GM18517 (cell line): ENCODE results near the gene ZNF280B.
A peak's percentile ranks its signal among the peaks of the same experiment; 100 is the strongest.

Source experiments
- ATAC-seq: cut with Tn5 transposase; IDR thresholded peaks from one replicate; pipeline ENCODE4 v1.9.1; 2021; ENCODE audit warnings: mild to moderate bottlenecking, moderate library complexity; ENCODE audit not compliant: unreplicated experiment

Gene ZNF280B, protein sequence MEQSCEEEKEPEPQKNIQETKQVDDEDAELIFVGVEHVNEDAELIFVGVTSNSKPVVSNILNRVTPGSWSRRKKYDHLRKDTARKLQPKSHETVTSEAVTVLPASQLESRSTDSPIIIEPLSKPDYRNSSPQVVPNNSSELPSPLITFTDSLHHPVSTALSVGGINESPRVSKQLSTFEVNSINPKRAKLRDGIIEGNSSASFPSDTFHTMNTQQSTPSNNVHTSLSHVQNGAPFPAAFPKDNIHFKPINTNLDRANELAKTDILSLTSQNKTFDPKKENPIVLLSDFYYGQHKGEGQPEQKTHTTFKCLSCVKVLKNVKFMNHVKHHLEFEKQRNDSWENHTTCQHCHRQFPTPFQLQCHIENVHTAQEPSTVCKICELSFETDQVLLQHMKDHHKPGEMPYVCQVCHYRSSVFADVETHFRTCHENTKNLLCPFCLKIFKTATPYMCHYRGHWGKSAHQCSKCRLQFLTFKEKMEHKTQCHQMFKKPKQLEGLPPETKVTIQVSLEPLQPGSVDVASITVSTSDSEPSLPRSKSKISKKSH

DNA sequence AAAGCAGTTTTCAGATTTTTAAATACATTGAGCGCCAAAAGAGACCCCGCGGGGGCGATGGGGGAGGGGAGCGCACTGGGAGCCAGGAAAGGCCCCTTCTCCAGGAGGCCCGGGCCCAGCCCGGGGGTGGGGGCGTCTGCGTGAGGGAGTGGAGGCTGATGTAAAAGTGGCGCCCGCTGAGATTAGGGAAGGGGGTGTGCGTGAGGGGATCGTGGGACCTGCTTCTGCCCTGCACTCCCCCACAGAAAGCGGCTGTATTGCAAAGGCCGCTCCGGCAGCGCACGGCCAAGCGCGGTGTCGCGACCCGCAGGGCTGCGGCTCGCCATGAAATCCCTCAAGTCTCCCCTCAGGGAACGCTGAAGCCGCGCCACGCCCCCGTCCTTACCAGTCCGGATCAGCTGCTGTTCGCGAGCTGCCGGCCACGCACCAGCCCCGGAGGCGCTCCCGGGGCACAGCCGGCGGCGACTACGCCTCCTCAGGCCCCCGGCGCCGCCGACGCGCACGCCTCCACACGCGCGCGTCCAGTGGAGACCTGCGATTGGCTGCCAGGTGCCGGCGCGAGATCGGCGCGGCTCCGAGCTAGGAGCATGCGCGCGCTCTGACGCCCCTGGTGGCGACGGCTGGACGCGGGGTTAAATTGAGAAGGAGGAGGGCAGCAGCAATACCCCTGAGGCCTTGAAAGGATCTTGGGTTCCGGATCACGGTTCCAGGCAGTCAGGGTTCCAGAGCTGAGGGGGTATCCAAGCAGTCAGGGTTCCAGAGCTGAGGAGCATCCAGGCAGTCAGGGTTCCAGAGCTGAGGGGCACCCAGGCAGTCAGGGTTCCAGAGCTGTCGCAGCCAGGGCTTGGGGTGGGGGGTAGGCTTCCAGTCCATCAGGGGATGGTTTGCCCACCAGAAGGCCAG, at the start of gene ZNF280B:
Gene ZNF280B, minus strand, starts transcription at position 469 of the 903 bp plus-strand sequence. CDS start 19,344 bp downstream, outside the sequence.
- peak; percentile 55 for ATAC-seq

DNA sequence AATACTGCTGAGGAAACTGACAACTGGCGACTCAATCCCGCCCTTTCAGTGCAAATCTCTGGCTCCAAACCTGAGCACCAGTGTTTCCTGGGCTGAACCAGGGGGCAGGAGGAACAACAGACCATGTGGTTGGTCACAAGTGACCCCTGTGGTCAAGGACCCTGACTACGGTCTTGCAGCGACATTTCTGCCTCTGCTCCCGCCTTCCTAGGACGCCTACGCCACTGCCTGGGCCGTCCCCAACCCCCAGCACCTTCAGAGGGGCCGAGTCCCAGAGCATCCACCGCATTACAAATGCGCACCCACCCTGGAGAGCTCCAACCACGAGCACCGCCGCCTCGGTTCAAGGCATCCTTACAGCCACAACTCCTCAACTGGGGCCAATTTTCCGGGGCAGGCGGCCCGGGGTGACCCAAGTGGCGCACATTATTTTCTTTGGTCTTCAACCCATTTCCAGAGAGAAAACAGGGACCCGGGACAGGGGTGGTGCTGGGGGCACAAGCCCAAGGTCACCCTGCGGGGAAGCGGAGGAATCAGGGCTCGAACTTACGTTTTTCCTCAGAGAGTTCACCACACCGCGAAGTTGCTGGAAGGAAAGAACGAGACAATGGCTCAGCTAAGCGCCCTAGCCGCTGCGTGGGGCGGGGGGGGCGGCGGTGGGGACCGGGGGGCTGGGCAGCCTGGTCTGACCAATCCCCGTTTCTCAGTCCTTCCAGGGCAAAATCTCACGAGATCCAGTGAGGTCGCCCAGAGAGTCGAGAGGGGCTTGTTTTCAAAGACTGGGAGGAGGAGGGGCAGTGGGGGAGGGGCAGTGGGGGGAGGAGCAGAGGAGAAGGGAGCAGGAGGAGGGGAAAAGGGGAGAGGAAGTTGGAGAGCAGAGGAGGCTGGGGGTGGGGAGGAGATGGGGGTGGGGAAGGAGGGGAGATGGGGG, 48.7 kb upstream of the ZNF280B start:
- no peak for ATAC-seq

DNA sequence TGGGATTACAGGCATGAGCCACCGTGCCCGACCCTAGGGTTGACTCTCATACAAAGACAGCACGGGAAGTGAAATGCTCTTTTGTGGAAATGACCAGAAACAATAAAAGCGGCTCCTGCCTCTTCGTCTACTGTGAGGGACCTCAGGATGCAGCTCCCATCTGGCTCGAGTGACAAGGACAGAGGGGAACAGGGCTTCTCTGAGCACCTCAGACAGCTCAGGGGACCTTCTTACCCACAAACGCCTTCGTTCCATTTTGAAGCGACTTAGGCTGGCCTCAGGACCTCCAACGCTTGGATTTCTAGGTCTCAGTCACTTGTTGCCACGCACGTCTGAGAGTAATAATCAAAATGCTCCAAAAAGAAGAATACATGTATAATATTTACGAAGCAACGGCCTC, 48.0 kb upstream of the ZNF280B start:
- no peak for ATAC-seq

DNA sequence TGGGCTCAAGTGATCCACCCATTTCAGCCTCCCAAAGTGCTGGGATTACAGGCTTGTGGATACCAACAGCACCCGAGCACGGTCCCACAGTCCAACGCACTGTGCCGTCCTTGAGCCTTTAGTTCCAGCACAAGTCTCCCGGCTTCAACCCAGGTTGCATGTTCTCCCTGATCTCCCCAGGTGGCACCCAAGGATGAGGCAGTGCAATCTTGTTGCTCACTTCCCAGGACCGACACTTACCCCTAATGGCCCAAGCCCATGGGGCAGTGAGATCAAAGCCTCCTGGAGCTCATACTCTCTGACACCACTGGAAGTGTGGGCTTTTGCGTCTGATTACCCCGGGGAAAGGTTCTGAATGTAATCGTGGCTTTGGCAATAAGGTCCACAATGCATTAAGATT, 47.1 kb upstream of the ZNF280B start:
- ATAC-seq, result no peak

DNA sequence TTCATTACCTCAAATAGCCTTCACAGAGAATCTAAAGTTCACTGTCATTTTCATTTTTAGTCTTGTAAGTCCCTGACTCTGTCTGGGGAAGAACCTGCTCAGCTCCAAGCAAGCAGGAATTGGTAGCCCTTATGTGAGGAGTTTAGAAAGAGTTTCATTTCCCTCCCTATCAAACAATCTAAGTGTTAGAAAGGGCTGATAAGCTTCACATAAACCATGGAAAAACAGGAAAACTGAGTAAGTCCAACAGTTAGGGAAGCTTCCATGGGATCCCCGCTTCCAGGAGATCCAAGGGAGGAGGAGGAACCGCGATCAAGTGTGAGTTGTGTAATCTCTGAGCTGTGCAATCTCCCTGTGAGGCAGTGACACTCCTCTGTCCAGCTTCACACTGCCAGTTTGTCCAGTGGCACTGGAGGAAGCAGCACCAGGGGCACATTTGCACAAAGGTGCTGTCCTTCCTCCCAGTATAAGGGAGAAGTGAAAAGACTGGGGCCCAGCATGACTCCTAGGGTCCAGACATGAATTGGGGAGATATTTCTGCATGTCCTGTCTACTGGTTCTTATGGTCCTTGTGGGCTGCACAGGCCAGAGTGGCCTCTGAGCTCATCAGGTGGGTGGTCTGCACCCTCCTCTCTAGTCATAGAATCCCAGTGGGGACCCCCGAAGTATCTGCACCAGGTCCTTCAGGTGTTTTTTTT, 46.2 kb upstream of the ZNF280B start:
- no peak for ATAC-seq

DNA sequence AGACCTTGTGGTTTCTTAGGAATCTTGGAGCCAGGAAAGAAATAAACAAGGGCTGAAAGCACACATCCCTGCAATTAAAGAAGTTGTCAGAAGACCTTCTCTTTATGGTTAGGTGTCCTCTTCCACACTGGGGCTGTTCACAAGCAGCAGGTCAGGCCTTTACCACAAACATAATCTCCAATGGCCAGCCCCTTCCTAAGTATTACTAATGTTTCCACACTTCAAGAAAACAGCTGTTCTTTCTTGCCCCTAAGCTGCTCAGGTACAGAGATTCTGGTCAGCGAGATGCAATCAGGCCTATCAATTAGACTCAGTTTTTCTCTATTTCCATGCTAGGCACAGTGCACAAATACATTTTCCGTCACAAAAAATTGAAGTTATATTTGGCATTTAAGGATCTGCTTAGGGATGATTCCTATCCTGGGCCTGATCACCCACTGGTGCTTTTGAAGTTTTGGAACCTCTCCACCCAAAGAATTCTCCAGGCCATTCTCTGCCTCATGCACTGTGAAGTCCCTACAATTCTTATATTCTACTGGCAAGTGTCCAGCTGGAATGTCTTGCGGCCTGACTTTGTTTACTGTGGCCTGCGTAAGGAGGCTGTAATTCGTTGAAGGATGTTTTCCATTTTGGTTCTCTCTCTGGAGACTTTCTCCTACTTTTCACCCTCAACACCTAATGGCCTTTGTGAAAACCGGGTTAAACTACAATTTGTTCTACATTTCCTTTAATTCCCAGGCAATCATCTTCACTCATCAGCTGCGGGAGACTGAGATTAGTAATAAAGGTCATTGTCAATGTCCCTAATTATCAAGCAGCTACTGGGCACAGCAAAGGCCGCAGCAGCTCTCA, 45.4 kb upstream of the ZNF280B start:
- ATAC-seq, result no peak

DNA sequence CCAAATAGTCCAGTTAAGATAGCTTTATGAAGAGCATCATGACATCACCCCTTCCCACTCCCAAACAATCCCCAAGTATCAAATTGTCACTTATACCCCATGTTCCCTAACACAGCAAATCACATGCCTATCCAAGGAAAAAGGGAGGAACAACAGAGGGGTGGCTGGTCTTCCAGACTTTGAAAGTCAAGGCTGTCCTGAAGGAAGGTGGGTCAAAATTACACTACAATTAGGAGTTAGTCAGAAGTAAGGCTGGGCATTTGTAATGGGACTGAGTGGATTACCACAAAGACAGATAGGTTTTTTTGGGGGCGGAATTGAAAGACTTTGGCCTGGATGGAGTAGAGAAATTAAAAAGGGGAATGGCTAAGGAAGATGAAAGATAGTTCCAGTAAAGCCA, 44.6 kb upstream of the ZNF280B start:
- no peak for ATAC-seq

DNA sequence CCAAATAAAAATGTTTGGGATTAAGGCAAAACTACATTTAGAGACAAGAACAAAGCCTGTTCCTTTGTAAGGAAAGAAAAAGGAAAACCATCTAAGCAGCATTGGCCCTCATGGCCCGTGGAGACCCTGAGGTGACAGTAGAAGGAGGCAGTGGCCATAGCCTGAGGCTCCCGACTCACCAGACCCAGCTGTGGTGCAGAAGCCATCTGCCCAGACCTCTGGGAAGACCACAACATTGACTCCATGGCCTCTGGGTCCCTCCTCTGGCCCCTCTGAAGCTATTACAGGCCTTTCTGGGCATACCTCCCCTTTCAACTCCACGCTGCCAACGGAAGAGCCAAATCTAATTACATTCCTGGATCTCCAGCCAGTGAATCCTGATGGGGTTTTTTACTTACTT, 44.1 kb upstream of the ZNF280B start:
- ATAC-seq, result no peak

DNA sequence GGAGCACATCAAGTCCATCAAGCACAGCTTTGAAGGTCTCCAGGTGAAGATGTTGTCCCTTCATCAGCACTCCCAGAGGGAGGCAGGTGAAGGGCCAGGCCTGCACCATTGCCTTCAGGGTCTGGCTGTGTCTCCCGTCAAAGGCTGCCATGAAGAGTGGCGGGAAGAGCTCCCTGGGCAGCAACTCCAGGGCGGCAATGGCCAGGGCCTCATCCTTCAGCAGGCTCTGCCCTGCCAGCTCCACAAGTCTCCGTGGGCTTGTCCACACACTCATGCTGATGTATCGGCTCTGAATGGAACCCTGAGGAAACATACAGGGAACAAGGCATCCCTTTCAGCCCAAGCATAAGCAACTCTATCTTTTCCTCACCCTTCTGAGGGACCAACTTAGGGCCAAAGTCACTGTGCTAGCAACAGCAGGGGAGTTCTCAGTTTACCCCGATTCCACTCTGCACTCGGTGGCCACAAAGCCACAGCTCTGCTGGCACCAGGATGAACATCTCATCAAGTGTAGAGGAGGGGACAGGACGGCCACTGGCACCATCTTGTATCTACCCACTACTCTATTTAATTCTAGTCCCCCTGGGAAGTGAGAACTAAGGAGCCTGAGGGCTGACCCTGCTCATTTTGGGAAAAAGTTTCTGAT, 42.4 kb upstream of the ZNF280B start:
- no peak for ATAC-seq

DNA sequence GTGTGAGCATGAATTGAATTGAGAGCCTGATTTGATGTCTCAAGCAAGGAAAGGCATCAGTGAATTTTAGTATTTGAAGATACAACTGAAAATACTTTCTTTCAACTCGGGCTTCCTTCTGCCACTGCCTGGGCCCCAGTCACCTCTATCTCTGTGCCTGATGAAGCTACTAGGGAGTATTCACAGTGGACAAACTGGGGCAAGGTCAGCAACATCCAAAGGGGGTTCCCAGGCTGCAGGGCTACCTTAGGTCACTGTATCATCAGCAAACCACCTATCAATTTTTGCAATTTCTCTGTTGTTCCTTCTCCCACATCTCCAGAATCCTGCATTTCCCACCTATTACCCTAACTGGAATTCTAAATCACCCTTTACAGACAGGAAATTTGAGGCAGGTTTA, 40.4 kb upstream of the ZNF280B start:
- no peak for ATAC-seq

DNA sequence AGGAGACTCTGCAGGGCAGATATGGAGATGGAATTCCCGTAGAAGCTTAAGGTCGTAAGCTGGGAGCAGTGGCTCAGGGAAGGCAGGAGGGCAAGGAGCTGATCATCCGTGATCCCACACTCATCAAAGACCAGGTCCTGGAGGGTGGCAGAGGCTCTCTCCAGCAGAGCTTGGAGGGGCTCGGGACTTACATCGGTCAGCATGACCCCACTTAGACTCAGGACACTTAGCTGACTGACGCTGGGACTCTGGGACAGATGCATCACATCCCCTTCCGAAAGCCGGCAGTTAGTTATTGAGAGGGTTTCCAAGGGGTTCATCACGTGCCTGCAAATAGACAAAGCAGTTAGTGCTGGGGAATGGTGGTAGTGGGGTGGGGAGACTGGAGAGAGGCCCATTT, 39.8 kb upstream of the ZNF280B start:
- no peak for ATAC-seq

DNA sequence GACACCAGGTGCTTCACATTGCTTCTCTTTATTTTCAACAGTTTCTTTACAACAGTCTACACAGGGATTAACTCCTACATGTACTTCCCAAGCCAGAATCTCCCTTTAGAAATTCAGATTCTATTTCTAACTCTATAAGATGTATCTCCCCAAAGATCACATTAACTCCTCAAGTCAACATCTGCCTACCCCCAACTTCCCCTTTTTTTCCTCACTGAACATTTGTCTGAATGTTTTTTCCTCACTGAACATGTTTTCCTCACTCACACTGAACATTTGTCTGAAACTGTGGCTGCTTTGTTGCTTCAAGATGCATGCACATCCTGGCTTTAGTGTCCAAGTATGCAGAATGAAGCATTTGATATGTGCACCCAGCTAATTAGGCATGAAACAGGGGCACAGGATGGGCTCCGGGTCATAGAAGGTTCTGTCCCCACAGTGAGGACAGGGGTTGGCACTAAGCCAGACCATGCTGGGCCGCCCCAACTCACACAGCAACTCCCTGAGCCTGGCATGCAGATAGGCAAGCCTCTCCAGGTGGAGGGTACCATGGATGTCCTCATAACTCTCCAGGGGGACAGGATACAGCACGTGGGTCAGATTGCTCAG, 39.3 kb upstream of the ZNF280B start:
- no peak for ATAC-seq

DNA sequence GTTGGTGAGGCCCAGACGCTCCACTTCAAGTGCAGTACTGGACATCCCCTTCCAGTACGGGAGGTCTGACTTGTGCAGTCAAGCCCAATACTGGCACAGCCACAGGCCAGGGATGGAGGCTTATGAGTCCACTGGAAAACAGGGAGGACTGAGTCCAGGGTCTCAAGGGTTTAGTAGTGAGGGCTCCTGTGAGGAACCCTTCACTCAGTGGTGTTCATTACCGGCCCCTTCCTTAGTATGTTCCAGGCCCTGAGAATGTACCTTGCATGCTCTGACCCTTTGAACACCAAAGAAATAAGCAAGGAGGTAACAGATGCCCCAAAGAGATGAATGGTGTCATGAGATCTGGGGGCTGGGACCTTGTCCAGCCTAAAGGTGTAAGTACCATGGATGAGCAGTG, 38.7 kb upstream of the ZNF280B start:
- ATAC-seq, result no peak

DNA sequence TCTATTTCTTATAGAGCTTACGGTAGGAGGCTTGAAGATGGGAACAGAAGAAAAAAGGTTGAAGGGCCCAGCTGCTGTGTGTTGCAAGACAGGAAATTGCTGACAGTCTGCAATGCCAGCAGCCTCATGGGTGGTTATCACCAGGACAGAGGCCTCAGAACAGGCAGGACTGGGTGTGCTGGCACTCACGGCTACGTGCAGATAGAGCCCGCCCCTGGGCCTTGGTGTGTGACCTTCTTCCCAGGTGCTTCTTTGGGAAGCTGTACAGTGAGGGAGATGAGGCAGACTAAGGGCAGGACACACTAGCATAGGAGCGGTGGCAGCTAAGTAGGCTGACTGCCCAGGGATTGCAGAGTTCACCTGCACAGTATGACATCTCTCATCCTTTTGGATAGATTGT, 37.9 kb upstream of the ZNF280B start:
- no peak for ATAC-seq

DNA sequence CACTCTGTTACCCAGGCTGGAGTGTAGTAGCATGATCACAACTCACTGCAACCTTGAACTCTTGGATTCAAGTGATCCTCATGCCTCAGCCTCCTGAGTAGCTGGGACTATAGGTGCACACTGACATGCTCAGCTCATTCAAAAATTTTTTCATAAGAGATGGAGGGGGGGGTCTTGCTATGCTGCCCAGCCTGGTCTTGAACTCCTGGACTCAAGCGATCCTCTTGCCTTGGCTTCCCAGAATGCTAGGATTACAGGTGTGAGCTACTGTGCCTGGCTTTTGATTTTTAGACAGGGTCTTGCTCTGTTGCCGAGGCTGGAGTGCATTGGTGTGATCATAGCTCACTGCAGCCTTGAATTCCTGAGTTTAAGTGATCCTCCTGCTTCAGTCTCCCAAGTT, 36.5 kb upstream of the ZNF280B start:
- ATAC-seq, result no peak

DNA sequence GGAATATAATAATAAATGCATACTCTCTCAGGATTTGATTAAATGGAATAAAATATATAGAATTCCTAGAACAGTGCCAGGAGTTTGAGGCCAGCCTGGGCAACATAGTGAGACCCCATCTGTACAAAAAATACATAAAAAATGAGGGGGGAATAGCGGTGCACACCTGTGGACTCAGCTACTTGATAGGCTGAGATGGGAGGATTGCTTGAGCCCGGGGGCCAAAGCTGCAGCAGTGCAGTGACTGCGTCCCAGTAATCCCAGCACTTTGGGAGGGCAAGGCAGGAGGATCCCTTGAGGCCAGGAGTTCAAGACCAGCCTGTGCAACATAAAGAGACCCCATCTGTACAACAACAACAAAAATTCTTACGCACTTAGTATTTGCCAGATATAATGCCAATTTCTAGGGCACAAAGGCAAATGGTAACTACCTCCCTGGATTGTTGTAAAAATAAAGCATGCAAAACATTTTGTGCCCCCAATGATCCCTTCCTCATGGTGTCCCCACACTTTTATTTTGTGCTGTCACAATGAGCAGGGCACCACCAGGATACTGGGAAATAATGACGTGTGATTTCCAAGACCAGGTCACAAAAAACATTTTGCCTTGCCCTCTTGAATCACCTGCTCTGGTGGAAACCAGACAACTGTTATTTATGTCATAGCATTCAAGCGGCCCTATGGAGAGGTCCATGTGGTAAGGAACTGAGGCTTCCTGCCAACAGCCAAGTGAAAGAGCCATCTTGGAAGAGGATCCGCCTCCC, 29.9 kb upstream of the ZNF280B start:
- ATAC-seq, result no peak

DNA sequence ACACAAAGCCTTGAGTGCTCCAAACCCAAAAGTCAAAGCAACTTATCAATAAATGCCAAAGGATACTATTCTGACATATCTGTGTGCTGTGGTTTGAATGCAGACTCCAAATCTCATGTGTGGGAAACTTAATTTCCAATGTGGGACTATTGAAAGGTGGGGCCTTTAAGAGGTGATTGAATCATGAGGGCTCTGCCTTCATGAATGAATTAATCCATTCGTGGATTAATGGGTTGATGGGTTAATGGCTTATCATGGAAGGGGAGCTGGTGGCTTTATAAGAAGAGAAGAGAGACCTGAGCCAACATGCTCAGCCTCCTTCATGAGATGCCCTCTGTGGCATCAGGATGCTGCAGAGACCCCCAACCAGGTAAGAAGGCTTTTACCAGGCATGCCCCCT, 28.4 kb upstream of the ZNF280B start:
- ATAC-seq, result no peak
